SU-DHL-6 (cell line): Measurements from ENCODE around the gene ARHGDIA.

Experiments used
- CTCF ChIP-seq: fragments of 200-600 bp; sonication (generic); IDR thresholded peaks from one replicate; pipeline ENCODE4 v1.5.1; 2017; ENCODE audit warnings: antibody characterized with exemption, mild to moderate bottlenecking, low read length, moderate library complexity; ENCODE audit not compliant: insufficient read depth, poor library complexity, severe bottlenecking
- EZH2phosphoT487 ChIP-seq: fragments of 200-600 bp; sonication (generic), shearing (Covaris generic); conservative IDR thresholded peaks from 2 replicates; pipeline ENCODE4 v1.6.1; 2018; ENCODE audit warnings: mild to moderate bottlenecking, antibody characterized with exemption, low read length, moderate library complexity, mixed read lengths

GRCh38 chr17:81867170-81867990 lies 3.8 kb downstream of the ARHGDIA start:
- TF ChIP-seq CTCF (no peak), EZH2phosphoT487 (no peak)
